Trophoblast cell (in vitro differentiated cells and primary cell): ENCODE data around the gene HOMEZ.
A peak's percentile ranks its signal among the peaks of the same experiment; 100 is the strongest.

Source experiments
- DNase-seq, 2 donors: peaks; one replicate each; pipeline ENCODE4 v3.0.0-alpha.2; 2016
- H2AFZ ChIP-seq: 2 replicates; pipeline ENCODE4 v1.6.1; 2013; ENCODE audit warnings: low read length, moderate library complexity, mild to moderate bottlenecking; ENCODE audit not compliant: insufficient read depth, poor library complexity
- H2AK5ac ChIP-seq: 2 replicates; pipeline ENCODE4 v1.6.1; 2013; ENCODE audit warnings: mild to moderate bottlenecking, low read length
- H2BK120ac ChIP-seq: 2 replicates; pipeline ENCODE4 v1.6.1; 2013; ENCODE audit warnings: low read length, mild to moderate bottlenecking, moderate library complexity; ENCODE audit not compliant: insufficient read depth, poor library complexity
- H2BK12ac ChIP-seq: 2 replicates; pipeline ENCODE4 v1.6.1; 2013; ENCODE audit warnings: mild to moderate bottlenecking, low read length, moderate library complexity
- H2BK5ac ChIP-seq: 2 replicates; pipeline ENCODE4 v1.6.1; 2013; ENCODE audit warnings: low read length, low read depth, moderate library complexity, mild to moderate bottlenecking; ENCODE audit not compliant: poor library complexity
- H3K14ac ChIP-seq: 2 replicates; pipeline ENCODE4 v1.6.1; 2013; ENCODE audit warnings: mild to moderate bottlenecking, low read length
- H3K18ac ChIP-seq: 2 replicates; pipeline ENCODE4 v1.6.1; 2013; ENCODE audit warnings: mild to moderate bottlenecking, low read length
- H3K23ac ChIP-seq: 2 replicates; pipeline ENCODE4 v1.6.1; 2013; ENCODE audit warnings: low read length
- H3K27ac ChIP-seq: 2 replicates; pipeline ENCODE4 v1.5.1; 2013; ENCODE audit warnings: low read depth, mild to moderate bottlenecking, inconsistent platforms, low read length, moderate library complexity
- H3K27me3 ChIP-seq: 2 replicates; pipeline ENCODE4 v1.6.1; 2013; ENCODE audit warnings: inconsistent platforms, mild to moderate bottlenecking, low read length, moderate library complexity; ENCODE audit not compliant: insufficient read depth
- H3K36me3 ChIP-seq, 2 experiments: 1 replicate in 1 of 2; 2 replicates in 1 of 2; pipeline ENCODE4 v1.6.1; 2013; ENCODE audit warnings: low read length in 2 of 2, mild to moderate bottlenecking in 2 of 2, moderate library complexity in 1 of 2; ENCODE audit not compliant: insufficient read depth in 2 of 2, control insufficient read depth in 1 of 2
- H3K4ac ChIP-seq: 2 replicates; pipeline ENCODE4 v1.6.1; 2013; ENCODE audit warnings: low read depth, mild to moderate bottlenecking, low read length, moderate library complexity
- H3K4me1 ChIP-seq, 2 experiments: 1 replicate in 1 of 2; 2 replicates in 1 of 2; pipeline ENCODE4 v1.6.1; 2013; ENCODE audit warnings: low read length in 2 of 2, mild to moderate bottlenecking in 2 of 2, moderate library complexity in 1 of 2; ENCODE audit not compliant: insufficient read depth in 2 of 2, control insufficient read depth in 1 of 2
- H3K4me2 ChIP-seq: 2 replicates; pipeline ENCODE4 v1.6.1; 2013; ENCODE audit warnings: inconsistent platforms, mild to moderate bottlenecking, low read length, moderate library complexity
- H3K4me3 ChIP-seq: 2 replicates; pipeline ENCODE4 v1.5.1; 2013; ENCODE audit warnings: mild to moderate bottlenecking, low read depth, low read length, inconsistent platforms
- H3K79me1 ChIP-seq: one replicate; pipeline ENCODE4 v1.6.1; 2013; ENCODE audit warnings: low read length
- H3K79me2 ChIP-seq: 2 replicates; pipeline ENCODE4 v1.6.1; 2013; ENCODE audit warnings: low read length, mild to moderate bottlenecking; ENCODE audit not compliant: control insufficient read depth, insufficient read depth, poor library complexity
- H3K9ac ChIP-seq: 2 replicates; pipeline ENCODE4 v1.6.1; 2013; ENCODE audit warnings: mild to moderate bottlenecking, low read length
- H3K9me3 ChIP-seq: 2 replicates; pipeline ENCODE4 v1.6.1; 2013; ENCODE audit warnings: low read depth, mild to moderate bottlenecking, control low read depth, inconsistent platforms, low read length; ENCODE audit not compliant: insufficient read depth
- H4K12ac ChIP-seq: 2 replicates; pipeline ENCODE4 v1.6.1; 2013; ENCODE audit warnings: low read depth, mild to moderate bottlenecking, low read length, moderate library complexity
- H4K8ac ChIP-seq: 2 replicates; pipeline ENCODE4 v1.6.1; 2013; ENCODE audit warnings: low read depth, mild to moderate bottlenecking, low read length, moderate library complexity
- H4K91ac ChIP-seq: one replicate; pipeline ENCODE4 v1.6.1; 2013; ENCODE audit warnings: low read depth, mild to moderate bottlenecking, low read length, moderate library complexity
- WGBS: extraction: QIAGEN DNeasy Blood & Tissue Kit; methylation state at CpG from one replicate; pipeline ENCODE4 v1.1.7; 2013; ENCODE audit warnings: missing lambda C conversion rate; ENCODE audit not compliant: insufficient read length, insufficient coverage; ENCODE audit errors: extremely low coverage; 5-methylcytosine and 5-hydroxymethylcytosine counted together

Gene HOMEZ

GRCh38 chr14:23296012-23296777, 10.3 kb upstream of the HOMEZ start:
- H3K9ac ChIP-seq: peak overlapping the region; percentile 70
- H2AFZ ChIP-seq: no peak overlapping the region
- H3K14ac ChIP-seq: no peak overlapping the region
- no peak for DNase-seq
- no peak overlapping the region for H3K4me3 ChIP-seq
- H4K12ac ChIP-seq: no peak overlapping the region
- H3K4me1 ChIP-seq: peaks cover 2 to 8% of the 10 kb centered on the region in 2 experiments
- no peak overlapping the region for H3K18ac ChIP-seq
- H4K91ac ChIP-seq: no peak overlapping the region
- H3K27ac ChIP-seq: no peak overlapping the region
- no peaks in the 10 kb centered on the region for H3K27me3 ChIP-seq
- no peak overlapping the region for H4K8ac ChIP-seq
- no peaks in the 10 kb centered on the region for H3K9me3 ChIP-seq
- H2AK5ac ChIP-seq: no peak overlapping the region
- no peak overlapping the region for H2BK5ac ChIP-seq
- H2BK120ac ChIP-seq: no peak overlapping the region
- WGBS: no CpG with 5 or more reads among the region's 7 CpGs
- peaks cover 0 to 2% of the 10 kb centered on the region in 2 experiments for H3K36me3 ChIP-seq
- peaks cover 5% of the 10 kb centered on the region for H3K79me1 ChIP-seq
- H3K79me2 ChIP-seq: peaks cover 4% of the 10 kb centered on the region
- H3K4ac ChIP-seq: no peak overlapping the region
- H2BK12ac ChIP-seq: no peak overlapping the region
- H3K4me2 ChIP-seq: no peak overlapping the region
- no peak overlapping the region for H3K23ac ChIP-seq

- no peak overlapping the region for H3K4ac ChIP-seq
- no peaks in the 10 kb centered on the region for H3K79me1 ChIP-seq
- H3K4me2 ChIP-seq: no peak overlapping the region
- no peak overlapping the region for H2BK120ac ChIP-seq
- H3K23ac ChIP-seq: peak overlapping the region; percentile 10
- no peak overlapping the region for H2BK5ac ChIP-seq
- H3K27me3 ChIP-seq: no peaks in the 10 kb centered on the region
- no peak overlapping the region for H2AK5ac ChIP-seq
- no peaks in the 10 kb centered on the region for H3K79me2 ChIP-seq
- no peak overlapping the region for H3K18ac ChIP-seq
- H4K12ac ChIP-seq: no peak overlapping the region
- no peaks in the 10 kb centered on the region for H3K9me3 ChIP-seq
- no peak overlapping the region for H3K14ac ChIP-seq
- H3K4me3 ChIP-seq: no peak overlapping the region
- no peak overlapping the region for H3K27ac ChIP-seq
- peak; percentile 48 to 83 for DNase-seq
- peak overlapping the region; percentile 72 for H3K9ac ChIP-seq
- H4K8ac ChIP-seq: no peak overlapping the region
- no CpG with 5 or more reads among the region's 24 CpGs for WGBS
- peaks cover 2 to 4% of the 10 kb centered on the region in 2 experiments for H3K4me1 ChIP-seq
- peaks cover 0 to 2% of the 10 kb centered on the region in 2 experiments for H3K36me3 ChIP-seq
- no peak overlapping the region for H4K91ac ChIP-seq
- no peak overlapping the region for H2BK12ac ChIP-seq
- H2AFZ ChIP-seq: no peak overlapping the region
Measured at GRCh38 chr14:23294734-23295561, 9.0 kb upstream of the HOMEZ start.

- Histone ChIP-seq H3K18ac (no peak overlapping the region), H3K79me1 (peaks cover 10% of the 10 kb centered on the region), H2BK12ac (no peak overlapping the region), H2AFZ (no peak overlapping the region), H3K27me3 (no peaks in the 10 kb centered on the region), H3K14ac (no peak overlapping the region), H2BK5ac (peak overlapping the region; percentile 4), H3K23ac (no peak overlapping the region), H4K12ac (peak overlapping the region; percentile 79), H3K36me3 (no peaks in the 10 kb centered on the region), H3K4me3 (no peak overlapping the region), H3K9me3 (no peaks in the 10 kb centered on the region), H3K27ac (peak overlapping the region; percentile 95), H2AK5ac (no peak overlapping the region), H3K4me2 (peak overlapping the region; percentile 80), H2BK120ac (no peak overlapping the region), H3K4ac (peak overlapping the region; percentile 52), H4K8ac (no peak overlapping the region), H4K91ac (peak overlapping the region; percentile 65), H3K9ac (no peak overlapping the region), H3K79me2 (peaks cover 7% of the 10 kb centered on the region), H3K4me1 (peaks cover 3 to 5% of the 10 kb centered on the region in 2 experiments)
- peak in 1 of 2 donors; percentile 47 for DNase-seq
- no CpG with 5 or more reads among the region's 6 CpGs for WGBS
Measured at GRCh38 chr14:23286902-23287479, 1.1 kb upstream of the HOMEZ start.

- peak overlapping the region; percentile 83 for H3K18ac ChIP-seq
- H3K4me1 ChIP-seq: peaks cover 3 to 5% of the 10 kb centered on the region in 2 experiments
- peak overlapping the region; percentile 94 for H3K4ac ChIP-seq
- H4K91ac ChIP-seq: peak overlapping the region; percentile 71
- peak overlapping the region; percentile 96 for H4K12ac ChIP-seq
- no peak overlapping the region for H2AK5ac ChIP-seq
- H3K9me3 ChIP-seq: no peaks in the 10 kb centered on the region
- peaks cover 0 to 2% of the 10 kb centered on the region in 2 experiments for H3K36me3 ChIP-seq
- peak overlapping the region; percentile 26 for H2BK120ac ChIP-seq
- H3K27me3 ChIP-seq: no peaks in the 10 kb centered on the region
- no CpG with 5 or more reads among the region's 22 CpGs for whole genome bisulfite sequencing
- peak overlapping the region; percentile 74 for H3K9ac ChIP-seq
- peak overlapping the region; percentile 29 for H2BK5ac ChIP-seq
- H3K27ac ChIP-seq: no peak overlapping the region
- peak overlapping the region; percentile 91 for H3K4me3 ChIP-seq
- peaks cover 10% of the 10 kb centered on the region for H3K79me1 ChIP-seq
- no peak for DNase-seq
- peak overlapping the region; percentile 77 for H2AFZ ChIP-seq
- H3K14ac ChIP-seq: peak overlapping the region; percentile 59
- no peak overlapping the region for H3K23ac ChIP-seq
- peak overlapping the region; percentile 15 for H2BK12ac ChIP-seq
- H3K4me2 ChIP-seq: peak overlapping the region; percentile 75
- H3K79me2 ChIP-seq: peaks cover 7% of the 10 kb centered on the region
- H4K8ac ChIP-seq: peak overlapping the region; percentile 44
Measured at GRCh38 chr14:23285530-23286019, 357 bp downstream of the HOMEZ start.
